A549 (cell line): ENCODE results near the gene HOOK1. TPM values are rescaled to one million over a fixed set of nuclear protein-coding genes. Genes with fewer than 3 reads are reported as not detected.

Experiments
- ATAC-seq, 2 experiments: fragments of 200-7000 bp in 1 of 2; fragments of >200 bp in 1 of 2; cut with Nextera tagmentation in 1 of 2; cut with Tn5 transposase in 1 of 2; 3 replicates each; pipeline versions ENCODE4 v1.8.0 to v1.9.1; 2018 to 2020; ENCODE audit warnings: mild to moderate bottlenecking in 1 of 2, moderate library complexity in 1 of 2
- CTCF ChIA-PET: fragments of 300-600 bp; sonication (Branson Sonifier 250); formaldehyde crosslinking; extraction: SDS; loops from one replicate; lab custom pipeline; 2021; ENCODE audit warnings: antibody characterized with exemption, inconsistent platforms; lab: Yijun Ruan, JAX
- POLR2A ChIA-PET: fragments of 350-600 bp; formaldehyde crosslinking; extraction: SDS; loops from one replicate; lab custom pipeline; 2021; ENCODE audit warnings: antibody characterized with exemption, inconsistent platforms; lab: Yijun Ruan, JAX
- DNase-seq, 2 experiments: peaks; one replicate each; pipeline versions ENCODE4 v3.0.0 to v3.0.0-alpha.2; 2011 to 2016; ENCODE audit warnings: low read depth in 1 of 2, low spot score in 1 of 2
- FAIRE-seq: peaks from 2 replicates; lab custom pipeline; 2011; peaks lifted over from hg19 to GRCh38; lab: Jason Lieb, UNC
- H3K27ac ChIP-seq, 2 experiments: fragments of >200 bp; sonication (Bioruptor Twin); formaldehyde crosslinking; 3 replicates each; pipeline ENCODE4 v1.5.1; 2016 to 2017
- H3K4me1 ChIP-seq: fragments of >200 bp; sonication (Bioruptor Twin); formaldehyde crosslinking; 3 replicates; pipeline ENCODE4 v1.6.1; 2016
- H3K4me2 ChIP-seq: fragments of >200 bp; sonication (Bioruptor Twin); formaldehyde crosslinking; 3 replicates; pipeline ENCODE4 v1.6.1; 2016
- H3K4me3 ChIP-seq: fragments of >200 bp; sonication (Bioruptor Twin); formaldehyde crosslinking; 3 replicates; pipeline ENCODE4 v1.5.1; 2016
- H3K9me3 ChIP-seq: fragments of >200 bp; sonication (Bioruptor Twin); formaldehyde crosslinking; 3 replicates; pipeline ENCODE4 v1.6.1; 2016
- BCL3 ChIP-seq: fragments of >200 bp; sonication (Bioruptor Twin); formaldehyde crosslinking; IDR thresholded peaks from 3 replicates; pipeline ENCODE4 v1.6.1; 2016
- BHLHE40 ChIP-seq: IDR thresholded peaks from 2 replicates; pipeline ENCODE4 v1.6.1; 2012; ENCODE audit warnings: low read depth, low read length, inconsistent platforms
- ELK1 ChIP-seq: fragments of 150-350 bp; IDR thresholded peaks from 2 replicates; pipeline ENCODE4 v1.6.1; 2014; ENCODE audit warnings: low read depth, mild to moderate bottlenecking, low read length
- FOSB ChIP-seq: fragments of 250-450 bp; sonication (Bioruptor Pico); IDR thresholded peaks from 2 replicates; pipeline ENCODE4 v1.5.0; 2020; ENCODE audit warnings: mild to moderate bottlenecking, moderate library complexity
- HES2 ChIP-seq: fragments of >200 bp; sonication (Bioruptor Twin); formaldehyde crosslinking; IDR thresholded peaks from 2 replicates; pipeline ENCODE4 v1.6.1; 2016
- MAZ ChIP-seq: fragments of 150-350 bp; IDR thresholded peaks from 2 replicates; pipeline ENCODE4 v1.6.1; 2014; ENCODE audit warnings: antibody characterized with exemption, low read depth, low read length, borderline replicate concordance
- RARB ChIP-seq: fragments of 250-450 bp; sonication (Bioruptor Pico); IDR thresholded peaks from 2 replicates; pipeline ENCODE4 v1.8.0; 2021; ENCODE audit warnings: mild to moderate bottlenecking, moderate library complexity
- REST ChIP-seq: fragments of 200-600 bp; sonication (generic); IDR thresholded peaks from 2 replicates; pipeline ENCODE4 v1.6.1; 2016; ENCODE audit warnings: antibody characterized with exemption, mild to moderate bottlenecking, moderate library complexity
- WGBS: methylation state at CpG from one replicate; pipeline ENCODE4 v1.1.6; 2017; ENCODE audit errors: missing lambda C conversion rate; 5-methylcytosine and 5-hydroxymethylcytosine counted together
- polyA plus RNA-seq, 4 experiments: library from polyadenylated mRNA; depleted of rRNA in 3 of 4; stranded (reverse); fragments of >200 nt; fragmentation: RNase III in 1 of 4; extraction: RNeasy Plus Mini Kit Qiagen cat#74134 plus additional on column Dnase treatment in 1 of 4; gene quantifications; 2 replicates in 3 of 4; 3 replicates in 1 of 4; pipeline ENCODE4 v1.2.3, GENCODE V29; 2011 to 2017

HOOK1 gene
- polyA plus RNA-seq, 2 of the 4 experiments (the other 2 are of a cell fraction) = 0.46 to 1.3 TPM

- TF ChIP-seq REST (no peak), FOSB (no peak), RARB (CRISPR knock-in tag) (no peak)
Measured at GRCh38 chr1:59815892-59816291, 1.1 kb downstream of the HOOK1 start (continued).

- H3K9me3 ChIP-seq = no peaks in the 10 kb centered on the region
- no peak overlapping the region for H3K27ac ChIP-seq
- CTCF ChIA-PET = interaction anchor here (0.5 kb wide), 1 partner anchor 1496 kb away, joined by 3 read pairs; no protein-coding TSS in a partner anchor
- DNase-seq = no peak
- TF ChIP-seq ELK1 = no peak
- POLR2A ChIA-PET = no interaction called here
- H3K4me1 ChIP-seq = peaks cover 5% of the 10 kb centered on the region; the same call in 1 of the 3 replicates
- FAIRE-seq = no peak
- H3K4me2 ChIP-seq = no peak overlapping the region
- WGBS = 70% methylated on average over 5 of the region's 5 CpGs
- ATAC-seq = no peak
- H3K4me3 ChIP-seq = no peak overlapping the region
Measured at GRCh38 chr1:59816318-59816878, 1.6 kb downstream of the HOOK1 start.

- no peaks in the 10 kb centered on the region for H3K4me1 ChIP-seq
- DNase-seq = no peak
- no peaks in the 10 kb centered on the region for H3K9me3 ChIP-seq
- no peak for FAIRE-seq
- TF ChIP-seq RARB (CRISPR knock-in tag) (no peak), HES2 (no peak)
- H3K4me3 ChIP-seq = no peak overlapping the region
- H3K27ac ChIP-seq = no peak overlapping the region
- ATAC-seq = no peak
- POLR2A ChIA-PET = no interaction called here
- H3K4me2 ChIP-seq = no peak overlapping the region
- CTCF ChIA-PET = interaction anchor here (0.6 to 1.0 kb wide), 2 partner anchors 27 to 127 kb away, joined by 3 read pairs; no protein-coding TSS in a partner anchor
Measured at GRCh38 chr1:59819566-59820438, 5.1 kb downstream of the HOOK1 start.

- DNase-seq (no peak), FAIRE-seq (no peak), ATAC-seq (no peak)
- H3K4me2 ChIP-seq = no peak overlapping the region
- ChIA-PET POLR2A (no interaction called here), CTCF (no interaction called here)
- H3K27ac ChIP-seq = no peak overlapping the region
- TF ChIP-seq MAZ = no peak
- TF ChIP-seq HES2 = no peak
- no peak for TF ChIP-seq BCL3
- no peak for TF ChIP-seq RARB (CRISPR knock-in tag)
- TF ChIP-seq BHLHE40 = no peak
- no peaks in the 10 kb centered on the region for H3K9me3 ChIP-seq
- H3K4me1 ChIP-seq = no peaks in the 10 kb centered on the region
- whole genome bisulfite sequencing = 65% methylated on average over 4 of the region's 4 CpGs
- H3K4me3 ChIP-seq = no peak overlapping the region
Measured at GRCh38 chr1:59827055-59827643, 12.4 kb downstream of the HOOK1 start.
